ENCODE data around the gene CSK.

The CSK gene

DNA sequence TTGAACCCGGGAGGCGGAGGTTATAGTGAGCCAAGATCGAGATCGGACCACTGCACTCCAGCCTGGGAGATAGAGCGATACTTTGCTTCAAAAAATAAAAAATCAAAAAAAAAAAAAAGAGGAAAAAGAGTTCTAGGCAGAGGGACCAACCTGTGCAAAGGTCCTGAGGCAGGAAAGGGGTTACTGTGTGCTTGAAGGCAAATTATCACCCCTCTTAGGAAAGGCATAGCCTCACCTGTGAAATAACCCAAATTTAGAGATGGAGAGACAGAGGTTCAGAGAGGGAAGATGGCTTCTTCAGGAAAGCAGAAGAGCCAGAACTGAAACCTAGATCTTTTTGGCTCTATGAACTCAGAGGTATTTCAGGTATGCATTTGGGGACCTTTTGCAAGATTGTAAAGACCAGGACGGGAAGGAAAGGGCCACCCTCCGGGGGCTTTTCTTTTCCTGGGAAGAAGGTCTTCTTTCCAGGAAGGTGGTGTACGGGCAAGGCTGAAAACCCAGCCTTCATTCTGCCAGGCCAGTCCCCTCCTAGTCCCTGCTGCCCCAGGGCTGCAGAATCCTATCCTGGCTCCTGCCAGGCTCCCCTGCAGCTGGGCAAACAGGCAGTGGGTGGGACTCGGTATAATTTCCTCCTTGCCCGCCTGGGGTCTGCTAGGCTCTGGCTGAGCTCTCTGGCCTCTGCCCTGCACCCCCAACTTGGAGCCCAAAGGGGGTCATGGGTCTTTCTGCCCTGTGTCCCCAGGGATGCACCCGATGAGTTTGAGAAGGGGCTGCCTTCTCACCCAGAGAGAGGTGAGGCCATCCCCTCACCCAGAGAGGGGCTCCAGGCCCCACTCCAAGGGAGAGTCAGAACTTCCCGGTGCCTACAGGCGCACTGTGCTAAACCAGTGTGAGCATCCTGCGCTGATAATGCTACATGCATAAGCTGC lies 14.4 kb upstream of the CSK start:
- no peak overlapping the region for H3K27ac ChIP-seq
- peaks cover 33% of the 10 kb centered on the region for H3K27me3 ChIP-seq

DNA sequence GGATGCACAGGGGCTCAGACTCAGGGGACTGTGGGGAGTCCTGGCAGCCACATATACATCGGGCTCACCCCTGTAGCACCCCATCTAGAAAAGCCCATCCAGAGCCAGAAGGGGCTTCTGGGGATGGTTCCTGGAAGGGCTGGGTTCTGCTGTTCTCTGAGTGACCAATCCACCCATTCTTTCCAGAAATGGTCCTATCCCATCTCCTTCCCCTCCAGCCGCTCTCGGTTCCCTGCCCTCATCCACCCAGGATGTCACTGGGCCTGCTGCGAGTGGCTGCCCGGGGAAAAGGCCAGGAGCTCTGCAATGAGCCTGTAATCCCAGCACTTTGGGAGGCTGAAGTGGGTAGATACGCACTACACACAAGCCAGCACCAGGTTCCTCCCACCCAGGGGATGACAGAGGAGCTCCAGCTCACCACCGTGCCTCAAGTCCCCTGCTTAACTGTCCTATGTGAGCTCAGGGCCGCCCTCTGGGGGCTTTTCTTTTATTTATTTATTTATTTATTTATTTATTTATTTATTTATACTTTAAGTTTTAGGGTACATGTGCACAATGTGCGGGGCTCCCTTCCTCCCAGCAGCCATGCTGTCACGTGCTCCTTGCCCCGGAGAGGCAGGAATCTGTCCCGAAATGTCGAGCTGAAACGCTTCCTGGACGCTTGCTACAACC lies 13.6 kb upstream of the CSK start:
- Histone ChIP-seq H3K27me3 (peaks cover 25% of the 10 kb centered on the region), H3K36me3 (no peaks in the 10 kb centered on the region), H3K27ac (no peak overlapping the region), H3K4me3 (ENCODE audit: low read depth in 1 of 2, low read length in 1 of 2) (no peak overlapping the region), H3K9me3 (no peaks in the 10 kb centered on the region), H3K4me1 (ENCODE audit: control insufficient read depth in 1 of 2, insufficient read depth in 1 of 2, low read depth in 1 of 2, low read length in 1 of 2) (peaks cover 18% of the 10 kb centered on the region in 2 experiments)
- TF ChIP-seq, protein P1, sequence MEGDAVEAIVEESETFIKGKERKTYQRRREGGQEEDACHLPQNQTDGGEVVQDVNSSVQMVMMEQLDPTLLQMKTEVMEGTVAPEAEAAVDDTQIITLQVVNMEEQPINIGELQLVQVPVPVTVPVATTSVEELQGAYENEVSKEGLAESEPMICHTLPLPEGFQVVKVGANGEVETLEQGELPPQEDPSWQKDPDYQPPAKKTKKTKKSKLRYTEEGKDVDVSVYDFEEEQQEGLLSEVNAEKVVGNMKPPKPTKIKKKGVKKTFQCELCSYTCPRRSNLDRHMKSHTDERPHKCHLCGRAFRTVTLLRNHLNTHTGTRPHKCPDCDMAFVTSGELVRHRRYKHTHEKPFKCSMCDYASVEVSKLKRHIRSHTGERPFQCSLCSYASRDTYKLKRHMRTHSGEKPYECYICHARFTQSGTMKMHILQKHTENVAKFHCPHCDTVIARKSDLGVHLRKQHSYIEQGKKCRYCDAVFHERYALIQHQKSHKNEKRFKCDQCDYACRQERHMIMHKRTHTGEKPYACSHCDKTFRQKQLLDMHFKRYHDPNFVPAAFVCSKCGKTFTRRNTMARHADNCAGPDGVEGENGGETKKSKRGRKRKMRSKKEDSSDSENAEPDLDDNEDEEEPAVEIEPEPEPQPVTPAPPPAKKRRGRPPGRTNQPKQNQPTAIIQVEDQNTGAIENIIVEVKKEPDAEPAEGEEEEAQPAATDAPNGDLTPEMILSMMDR (IDR thresholded peaks at IDR 0.05), result no peak

More for the DNA sequence above, 14.4 kb upstream of the CSK start:
- no peak overlapping the region for H3K4me3 ChIP-seq (ENCODE audit: low read depth in 1 of 2, low read length in 1 of 2)
- TF ChIP-seq, protein P1 (IDR thresholded peaks at IDR 0.05), result no peak
- no peaks in the 10 kb centered on the region for H3K36me3 ChIP-seq
- H3K9me3 ChIP-seq, result no peaks in the 10 kb centered on the region
- H3K4me1 ChIP-seq (ENCODE audit: control insufficient read depth in 1 of 2, insufficient read depth in 1 of 2, low read depth in 1 of 2, low read length in 1 of 2), result peaks cover 10 to 13% of the 10 kb centered on the region in 2 experiments

DNA sequence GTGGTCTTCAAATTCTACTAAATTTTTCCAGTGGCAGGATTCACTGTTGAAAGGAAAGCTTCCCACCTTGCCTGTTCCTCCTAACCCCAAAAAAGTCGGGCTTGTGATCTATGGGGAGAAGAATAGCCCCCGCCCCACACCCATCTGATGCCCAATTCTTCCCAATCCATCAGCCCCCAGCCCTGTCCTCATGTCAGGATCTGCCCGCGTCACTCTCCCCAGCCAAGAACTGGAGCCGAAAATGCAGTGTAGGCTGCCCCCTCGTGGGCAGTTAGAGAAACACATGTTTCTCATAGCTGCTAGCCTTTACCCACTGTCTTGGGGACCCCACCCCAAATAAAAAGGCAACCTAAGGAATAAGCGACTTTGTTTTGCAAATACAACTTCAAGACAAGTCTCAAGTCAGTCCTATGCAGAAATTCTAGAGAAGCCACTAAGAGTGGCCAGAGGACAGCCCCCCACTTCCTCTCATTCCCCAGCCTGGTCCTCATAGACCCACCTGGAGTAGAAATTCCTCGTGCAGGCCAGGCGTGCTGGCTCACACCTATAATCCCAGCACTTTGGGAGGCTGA lies 13.0 kb upstream of the CSK start:
- H3K27me3 ChIP-seq, result peaks cover 19% of the 10 kb centered on the region
- H3K9me3 ChIP-seq, result no peaks in the 10 kb centered on the region
- H3K27ac ChIP-seq, result no peak overlapping the region
- TF ChIP-seq, protein P1 (IDR thresholded peaks at IDR 0.05), result peak; percentile 88
- no peak overlapping the region for H3K4me3 ChIP-seq (ENCODE audit: low read depth in 1 of 2, low read length in 1 of 2)
- no peaks in the 10 kb centered on the region for H3K36me3 ChIP-seq
- peaks cover 23 to 24% of the 10 kb centered on the region in 2 experiments for H3K4me1 ChIP-seq (ENCODE audit: control insufficient read depth in 1 of 2, insufficient read depth in 1 of 2, low read depth in 1 of 2, low read length in 1 of 2)

DNA sequence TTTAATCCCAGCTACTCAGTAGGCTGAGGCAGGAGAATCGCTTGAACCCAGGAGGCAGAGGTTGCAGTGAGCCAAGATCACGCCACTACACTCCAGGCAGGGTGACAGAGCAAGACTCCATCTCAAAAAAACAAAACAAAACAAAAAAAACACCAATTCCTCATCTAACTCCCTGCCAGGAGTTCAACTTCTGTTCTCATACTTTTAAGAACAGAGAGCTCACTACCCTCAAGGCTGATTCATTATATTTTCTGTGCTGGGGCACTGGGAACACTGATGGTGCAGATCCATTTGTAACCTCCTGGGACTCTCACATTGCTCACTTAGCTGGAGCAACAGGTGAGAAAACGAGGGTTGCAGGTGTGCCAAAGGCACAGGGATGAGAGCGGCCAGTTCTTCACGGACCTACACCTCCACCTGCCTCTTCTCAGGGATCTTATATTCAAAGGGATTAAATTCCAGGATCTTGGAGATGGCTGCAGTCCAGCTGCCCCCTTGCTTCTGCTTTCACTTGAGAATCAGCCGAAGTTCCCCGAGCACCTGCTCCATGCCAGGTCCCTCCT lies 12.3 kb upstream of the CSK start:
- peaks cover 19% of the 10 kb centered on the region for H3K27me3 ChIP-seq
- H3K4me3 ChIP-seq (ENCODE audit: low read depth in 1 of 2, low read length in 1 of 2), result no peak overlapping the region
- H3K4me1 ChIP-seq (ENCODE audit: control insufficient read depth in 1 of 2, insufficient read depth in 1 of 2, low read depth in 1 of 2, low read length in 1 of 2), result peaks cover 23 to 30% of the 10 kb centered on the region in 2 experiments
- H3K36me3 ChIP-seq, result no peaks in the 10 kb centered on the region
- H3K27ac ChIP-seq, result no peak overlapping the region
- no peaks in the 10 kb centered on the region for H3K9me3 ChIP-seq
- TF ChIP-seq, protein P1 (IDR thresholded peaks at IDR 0.05), result no peak

DNA sequence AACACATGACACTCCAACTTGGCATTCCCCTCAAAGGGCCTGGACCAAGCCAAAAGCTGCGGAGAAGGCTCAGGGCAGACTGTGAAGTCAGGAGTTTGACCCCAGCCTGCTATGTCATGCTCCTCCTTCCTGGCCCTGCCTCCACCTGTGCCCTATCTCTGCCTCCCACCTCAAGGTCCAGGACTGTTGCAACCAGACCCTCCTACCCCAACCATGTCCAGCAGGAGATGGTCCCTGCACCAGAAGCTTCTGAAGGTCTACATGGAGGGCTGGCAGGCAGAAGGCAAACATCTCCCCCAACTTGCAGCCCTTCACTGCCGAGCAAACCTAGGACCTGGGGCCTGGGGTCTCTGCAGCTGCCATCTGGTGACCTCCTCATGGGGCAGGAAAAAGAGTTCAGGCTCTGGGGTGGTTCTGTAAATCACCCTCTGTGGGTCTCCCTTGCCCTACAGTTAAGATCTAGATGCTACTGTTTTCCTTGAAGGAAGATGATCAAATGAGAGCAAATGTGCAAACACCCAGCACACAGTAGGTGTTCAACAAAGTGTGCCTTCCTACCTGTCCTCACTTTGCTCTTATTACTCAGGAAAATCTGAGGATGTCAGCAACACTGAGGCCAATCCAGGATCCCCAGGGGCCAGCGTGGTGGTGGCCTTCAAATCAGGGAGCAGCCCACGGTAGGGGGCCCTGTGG lies 11.5 kb upstream of the CSK start:
- no peak overlapping the region for H3K27ac ChIP-seq
- TF ChIP-seq, protein P1 (IDR thresholded peaks at IDR 0.05), result peak; percentile 5
- no peak overlapping the region for H3K4me3 ChIP-seq (ENCODE audit: low read depth in 1 of 2, low read length in 1 of 2)
- no peaks in the 10 kb centered on the region for H3K9me3 ChIP-seq
- H3K4me1 ChIP-seq (ENCODE audit: control insufficient read depth in 1 of 2, insufficient read depth in 1 of 2, low read depth in 1 of 2, low read length in 1 of 2), result peaks cover 31 to 37% of the 10 kb centered on the region in 2 experiments
- H3K36me3 ChIP-seq, result no peaks in the 10 kb centered on the region
- H3K27me3 ChIP-seq, result peaks cover 19% of the 10 kb centered on the region
